Smooth muscle cell (in vitro differentiated cells): ENCODE measurements around the gene HSPA12A. TPM values are rescaled to one million over a fixed set of nuclear protein-coding genes. Genes with fewer than 3 reads are reported as not detected.

Source experiments
- DNase-seq: peaks from one replicate; lab custom pipeline; 2025; ENCODE audit not compliant: unreplicated experiment; lab: John Stamatoyannopoulos, UW
- H2AFZ ChIP-seq: fragments of 200-600 bp; sonication (generic); 2 replicates; pipeline ENCODE4 v1.6.0; 2016; ENCODE audit warnings: antibody characterized with exemption, low read depth, mild to moderate bottlenecking
- H3F3A ChIP-seq: fragments of 200-600 bp; sonication (generic); 2 replicates; pipeline ENCODE4 v1.6.0; 2017; ENCODE audit warnings: antibody characterized with exemption, low read depth
- H3K27ac ChIP-seq: fragments of 200-600 bp; sonication (generic); 2 replicates; pipeline ENCODE4 v1.5.1; 2016; ENCODE audit warnings: low read depth, mild to moderate bottlenecking
- H3K27me3 ChIP-seq: fragments of 200-600 bp; sonication (generic); 2 replicates; pipeline ENCODE4 v1.6.1; 2016; ENCODE audit warnings: low read depth, mild to moderate bottlenecking
- H3K36me3 ChIP-seq: fragments of 200-600 bp; sonication (generic); 2 replicates; pipeline ENCODE4 v1.5.1; 2016; ENCODE audit warnings: low read depth
- H3K4me1 ChIP-seq: fragments of 200-600 bp; sonication (generic); 2 replicates; pipeline ENCODE4 v1.5.1; 2016; ENCODE audit warnings: low read depth
- H3K4me2 ChIP-seq: fragments of 200-600 bp; sonication (generic); 2 replicates; pipeline ENCODE4 v1.6.0; 2016; ENCODE audit warnings: mild to moderate bottlenecking
- H3K4me3 ChIP-seq: fragments of 200-600 bp; sonication (generic); 2 replicates; pipeline ENCODE4 v1.5.1; 2016; ENCODE audit warnings: mild to moderate bottlenecking
- H3K79me2 ChIP-seq: fragments of 200-600 bp; sonication (generic); 2 replicates; pipeline ENCODE4 v1.6.0; 2016; ENCODE audit warnings: low read depth, mild to moderate bottlenecking
- H3K9ac ChIP-seq: fragments of 200-600 bp; sonication (generic); 2 replicates; pipeline ENCODE4 v1.6.0; 2016; ENCODE audit warnings: low read depth
- H3K9me3 ChIP-seq: fragments of 200-600 bp; sonication (generic); replicated peaks from 2 replicates; pipeline ENCODE4 v1.5.1; 2016; ENCODE audit warnings: low read depth
- H4K20me1 ChIP-seq: fragments of 200-600 bp; sonication (generic); 2 replicates; pipeline ENCODE4 v1.6.0; 2016; ENCODE audit warnings: low read depth
- CTCF ChIP-seq: fragments of 200-600 bp; sonication (generic); IDR thresholded peaks from 2 replicates; pipeline ENCODE4 v1.5.1; 2017; ENCODE audit warnings: borderline replicate concordance, mild to moderate bottlenecking, antibody characterized with exemption; ENCODE audit not compliant: insufficient read depth, poor library complexity, severe bottlenecking
- WGBS: methylation state at CpG from one replicate; pipeline ENCODE4 v1.1.7; 2016; ENCODE audit warnings: low lambda C conversion rate; 5-methylcytosine and 5-hydroxymethylcytosine counted together
- polyA plus RNA-seq: library from polyadenylated mRNA; unstranded; fragments of >200 nt; fragmentation: Nextera tagmentation; extraction: Ambion mirVana; gene quantifications from 2 replicates; pipeline ENCODE4 v1.2.1, GENCODE V29; 2016
- total RNA-seq: library from RNA; depleted of rRNA; stranded (reverse); fragments of >200 nt; gene quantifications from 2 replicates; pipeline ENCODE4 v1.2.3, GENCODE V29; 2014

The HSPA12A gene
- total and polyA plus RNA-seq, 2 experiments from 2014 or later: 5.3 to 6.4 TPM

- Histone ChIP-seq H3K9me3 (no peaks in the 10 kb centered on the region), H3K4me2 (no peak overlapping the region), H3K4me3 (no peak overlapping the region), H3K9ac (no peak overlapping the region), H3F3A (no peaks in the 10 kb centered on the region), H2AFZ (no peak overlapping the region), H3K79me2 (no peaks in the 10 kb centered on the region), H4K20me1 (peaks cover 28% of the 10 kb centered on the region), H3K27me3 (peaks cover 18% of the 10 kb centered on the region), H3K4me1 (peaks cover 7% of the 10 kb centered on the region), H3K36me3 (no peaks in the 10 kb centered on the region), H3K27ac (no peak overlapping the region)
- WGBS: 94% methylated on average over 5 of the region's 5 CpGs
- no peak for TF ChIP-seq CTCF
- DNase-seq: no peak
Measured at GRCh38 chr10:116738339-116738738, 4.0 kb downstream of the HSPA12A start.

GRCh38 chr10:116737627-116738327, 4.6 kb downstream of the HSPA12A start:
- Histone ChIP-seq H3K27ac (no peak overlapping the region), H2AFZ (no peak overlapping the region), H4K20me1 (peaks cover 28% of the 10 kb centered on the region), H3K27me3 (peaks cover 18% of the 10 kb centered on the region), H3K9ac (no peak overlapping the region), H3K4me2 (no peak overlapping the region), H3K4me1 (peaks cover 7% of the 10 kb centered on the region), H3K9me3 (no peaks in the 10 kb centered on the region), H3K36me3 (no peaks in the 10 kb centered on the region), H3K4me3 (no peak overlapping the region), H3K79me2 (no peaks in the 10 kb centered on the region), H3F3A (no peaks in the 10 kb centered on the region)
- 81% methylated on average over 16 of the region's 16 CpGs for WGBS
- peak; percentile 16 for TF ChIP-seq CTCF
- no peak for DNase-seq

- Histone ChIP-seq H3K9me3 (no peaks in the 10 kb centered on the region), H3F3A (no peaks in the 10 kb centered on the region), H3K36me3 (no peaks in the 10 kb centered on the region), H3K4me2 (no peak overlapping the region), H2AFZ (no peak overlapping the region), H4K20me1 (peaks cover 5% of the 10 kb centered on the region), H3K79me2 (no peaks in the 10 kb centered on the region), H3K4me1 (no peaks in the 10 kb centered on the region), H3K27ac (no peak overlapping the region), H3K9ac (no peak overlapping the region), H3K4me3 (no peak overlapping the region), H3K27me3 (no peaks in the 10 kb centered on the region)
- no peak for DNase-seq
- WGBS: 81% methylated on average over 4 of the region's 4 CpGs
- no peak for TF ChIP-seq CTCF
Measured at GRCh38 chr10:116733566-116733965, 8.8 kb downstream of the HSPA12A start.

- Histone ChIP-seq H3K27me3 (no peaks in the 10 kb centered on the region), H3K9me3 (no peaks in the 10 kb centered on the region), H3K36me3 (no peaks in the 10 kb centered on the region), H4K20me1 (no peaks in the 10 kb centered on the region), H3K4me2 (no peak overlapping the region), H2AFZ (no peak overlapping the region), H3F3A (no peaks in the 10 kb centered on the region), H3K4me3 (no peak overlapping the region), H3K79me2 (no peaks in the 10 kb centered on the region), H3K9ac (no peak overlapping the region), H3K4me1 (no peaks in the 10 kb centered on the region), H3K27ac (no peak overlapping the region)
- no peak for TF ChIP-seq CTCF
- 76% methylated on average over 8 of the region's 8 CpGs for WGBS
- no peak for DNase-seq
Measured at GRCh38 chr10:116732573-116732972, 9.8 kb downstream of the HSPA12A start.
